HG02678 (cell line): ENCODE data around the gene PSMB5.

Experiments used
- ATAC-seq: cut with Tn5 transposase; IDR thresholded peaks from one replicate; pipeline ENCODE4 v1.9.1; 2021; ENCODE audit warnings: mild to moderate bottlenecking, moderate library complexity; ENCODE audit not compliant: unreplicated experiment

The PSMB5 gene

DNA sequence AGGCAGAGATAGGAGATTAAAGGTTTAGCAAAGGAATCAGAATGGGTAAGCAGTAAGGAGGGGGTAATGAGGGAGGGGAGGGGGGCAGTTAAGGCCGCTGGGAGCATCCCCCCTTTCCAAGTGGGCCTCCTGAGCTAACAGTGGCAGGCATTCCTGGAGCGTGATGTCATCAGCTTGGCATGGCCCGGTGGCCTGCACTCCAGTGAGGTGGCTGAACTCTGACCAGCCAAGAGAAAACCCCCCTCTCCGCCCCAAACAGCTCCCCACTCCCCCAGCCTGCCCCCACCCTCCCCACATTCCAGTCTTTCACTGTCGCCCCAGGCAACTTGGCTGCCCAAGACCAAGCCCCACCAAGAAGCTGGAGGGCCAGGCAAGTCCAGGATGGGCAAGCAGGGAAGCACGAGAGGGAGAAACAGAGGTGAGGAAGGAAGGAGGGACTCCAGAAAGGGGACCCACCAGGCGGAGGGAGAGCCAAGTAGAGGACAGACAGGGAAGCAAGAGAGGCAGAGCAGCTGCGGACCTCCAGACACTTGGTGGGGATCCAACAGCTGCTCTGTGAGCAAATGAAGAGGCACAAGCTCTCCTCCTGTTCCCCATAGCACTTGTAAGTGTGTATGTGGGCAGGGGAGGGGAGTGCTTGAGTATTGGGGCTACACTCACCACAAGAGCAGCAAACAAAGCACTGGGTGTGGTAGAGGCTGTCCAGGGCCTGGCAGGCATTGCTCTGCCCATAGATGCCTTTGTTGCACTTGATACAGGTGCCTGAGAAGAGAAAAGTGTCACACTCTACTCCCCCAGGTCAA, 56.8 kb downstream of the PSMB5 start:
- ATAC-seq, result no peak

DNA sequence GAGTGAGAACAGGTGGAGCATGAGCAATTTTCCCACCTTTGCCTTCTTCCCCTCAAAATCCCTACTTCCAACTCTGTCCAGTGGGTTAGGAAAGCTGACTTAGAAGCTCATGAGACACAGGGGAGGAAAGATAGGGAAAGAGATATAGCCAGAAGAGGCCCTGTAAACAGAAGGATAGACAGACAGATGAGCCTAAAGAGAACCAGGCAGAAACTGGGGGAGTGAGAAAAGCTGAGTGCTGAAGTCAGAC, 57.3 kb downstream of the PSMB5 start:
- ATAC-seq, result no peak

DNA sequence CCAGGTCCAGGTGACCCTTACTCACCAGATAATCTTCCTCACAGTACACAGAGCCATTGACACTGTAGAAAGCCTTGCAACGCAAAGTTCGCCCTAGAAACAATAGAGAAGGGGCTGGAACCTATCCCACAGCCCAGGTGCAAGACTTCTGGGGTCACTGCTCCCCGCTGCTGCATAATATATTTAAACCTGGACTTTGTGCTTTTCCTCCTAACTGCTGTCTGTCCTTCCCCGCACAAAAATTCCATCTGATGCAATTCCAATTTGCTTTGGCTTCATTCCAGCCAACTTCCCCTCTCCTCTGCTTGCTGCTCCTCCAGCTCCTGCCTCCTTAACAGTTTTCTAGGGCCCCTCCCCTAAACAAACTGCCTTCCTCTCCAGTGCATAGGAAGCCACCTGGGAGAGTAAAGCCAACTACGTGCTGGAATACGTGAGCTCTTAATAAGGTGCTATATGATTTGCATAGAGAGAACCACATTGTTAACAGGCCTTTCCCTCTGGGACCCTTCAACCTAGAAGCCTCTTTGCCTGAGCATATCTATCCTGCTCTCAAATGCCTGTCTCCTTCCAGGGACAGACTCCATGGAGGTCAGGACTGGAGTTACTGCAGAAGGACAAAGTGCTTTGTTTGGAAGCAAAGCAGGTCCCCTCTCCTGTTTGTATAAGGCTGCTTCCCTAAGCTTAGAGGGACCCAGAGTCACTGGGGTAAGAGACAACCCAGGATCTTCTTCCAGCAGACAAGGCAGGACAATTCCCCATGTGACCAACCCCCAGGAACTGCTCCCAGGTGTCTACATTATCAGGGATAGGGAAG, 57.9 kb downstream of the PSMB5 start:
- no peak for ATAC-seq
